AG04450 (cell line): Measurements from ENCODE around the gene HIVEP2. TPM values are rescaled to one million over a fixed set of nuclear protein-coding genes. Genes with fewer than 3 reads are reported as not detected.

Experiments used
- CTCF ChIA-PET: fragments of 300-600, 350-600 bp; formaldehyde crosslinking; extraction: SDS; loops from one replicate; lab custom pipeline; 2022; ENCODE audit warnings: antibody characterized with exemption, inconsistent platforms; lab: Charles Lee
- POLR2A ChIA-PET: fragments of 350-600 bp; formaldehyde crosslinking; extraction: SDS; loops from one replicate; lab custom pipeline; 2021; ENCODE audit warnings: antibody characterized with exemption, inconsistent platforms; lab: Yijun Ruan, JAX
- DNase-seq: peaks from one replicate; pipeline ENCODE4 v3.0.0-alpha.2; 2011; ENCODE audit warnings: low read depth, low spot score
- H3K27ac ChIP-seq: one replicate; pipeline ENCODE4 v1.5.1; 2012; ENCODE audit warnings: low read depth, low read length, control low read depth
- H3K27me3 ChIP-seq: one replicate; pipeline ENCODE4 v1.6.0; 2012; ENCODE audit warnings: low read length; ENCODE audit not compliant: control insufficient read depth, insufficient read depth
- H3K4me3 ChIP-seq: 2 replicates; pipeline ENCODE4 v1.5.1; 2011; ENCODE audit warnings: mild to moderate bottlenecking, low read depth, low read length, control low read depth
- H3K9me3 ChIP-seq: 2 replicates; pipeline ENCODE4 v1.5.1; 2012; ENCODE audit warnings: low read length; ENCODE audit not compliant: control insufficient read depth, insufficient read depth
- polyA plus RNA-seq: library from polyadenylated mRNA; depleted of rRNA; stranded (reverse); fragments of >200 nt; gene quantifications from 2 replicates; pipeline ENCODE4 v1.2.3, GENCODE V29; 2011
- TF ChIP-seq, protein P1 (sequence below): IDR thresholded peaks from 2 replicates; pipeline ENCODE4 v1.5.1; 2011; ENCODE audit warnings: low read depth, low read length, control low read depth, inconsistent platforms

The HIVEP2 gene
- polyA plus RNA-seq, 1 experiment: 4.9 TPM

DNA sequence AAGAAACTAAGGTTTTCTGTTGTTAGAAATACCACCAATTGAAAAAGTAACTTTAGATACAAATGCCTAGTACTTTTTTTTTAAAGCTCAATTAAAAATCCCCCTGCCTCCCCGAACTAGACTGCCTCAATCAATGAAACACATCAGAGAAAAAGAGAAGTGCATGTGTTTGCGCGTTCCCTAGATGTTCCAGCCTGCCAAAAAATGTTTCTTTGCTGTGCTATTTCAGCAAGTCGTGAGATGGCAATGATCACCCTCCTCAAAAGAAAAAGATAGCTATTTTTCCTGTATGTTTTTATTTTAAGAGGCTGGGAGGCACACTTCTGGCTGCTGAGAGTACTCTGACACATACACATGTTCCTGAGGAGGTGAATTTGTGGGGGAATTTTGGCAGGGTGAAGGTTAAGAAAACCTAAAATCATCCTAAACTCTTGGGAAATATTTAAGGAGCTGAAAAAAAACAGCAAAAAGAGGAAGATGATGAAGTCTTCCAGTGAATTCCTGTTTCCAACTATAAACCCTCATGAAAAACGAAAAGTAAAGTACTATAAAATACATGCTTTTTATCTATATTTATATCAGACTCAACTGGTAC is 114.8 kb downstream of the HIVEP2 start:
- CTCF ChIA-PET: interaction anchor here (0.5 kb wide), 1 partner anchor 114 kb away, joined by 3 read pairs; no protein-coding TSS in a partner anchor
- no peak for DNase-seq
- POLR2A ChIA-PET: no interaction called here
- H3K27ac ChIP-seq: no peak overlapping the region
- no peak overlapping the region for H3K4me3 ChIP-seq
- TF ChIP-seq, protein P1, sequence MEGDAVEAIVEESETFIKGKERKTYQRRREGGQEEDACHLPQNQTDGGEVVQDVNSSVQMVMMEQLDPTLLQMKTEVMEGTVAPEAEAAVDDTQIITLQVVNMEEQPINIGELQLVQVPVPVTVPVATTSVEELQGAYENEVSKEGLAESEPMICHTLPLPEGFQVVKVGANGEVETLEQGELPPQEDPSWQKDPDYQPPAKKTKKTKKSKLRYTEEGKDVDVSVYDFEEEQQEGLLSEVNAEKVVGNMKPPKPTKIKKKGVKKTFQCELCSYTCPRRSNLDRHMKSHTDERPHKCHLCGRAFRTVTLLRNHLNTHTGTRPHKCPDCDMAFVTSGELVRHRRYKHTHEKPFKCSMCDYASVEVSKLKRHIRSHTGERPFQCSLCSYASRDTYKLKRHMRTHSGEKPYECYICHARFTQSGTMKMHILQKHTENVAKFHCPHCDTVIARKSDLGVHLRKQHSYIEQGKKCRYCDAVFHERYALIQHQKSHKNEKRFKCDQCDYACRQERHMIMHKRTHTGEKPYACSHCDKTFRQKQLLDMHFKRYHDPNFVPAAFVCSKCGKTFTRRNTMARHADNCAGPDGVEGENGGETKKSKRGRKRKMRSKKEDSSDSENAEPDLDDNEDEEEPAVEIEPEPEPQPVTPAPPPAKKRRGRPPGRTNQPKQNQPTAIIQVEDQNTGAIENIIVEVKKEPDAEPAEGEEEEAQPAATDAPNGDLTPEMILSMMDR: no peak
- H3K27me3 ChIP-seq: no peaks in the 10 kb centered on the region
- H3K9me3 ChIP-seq: no peaks in the 10 kb centered on the region

DNA sequence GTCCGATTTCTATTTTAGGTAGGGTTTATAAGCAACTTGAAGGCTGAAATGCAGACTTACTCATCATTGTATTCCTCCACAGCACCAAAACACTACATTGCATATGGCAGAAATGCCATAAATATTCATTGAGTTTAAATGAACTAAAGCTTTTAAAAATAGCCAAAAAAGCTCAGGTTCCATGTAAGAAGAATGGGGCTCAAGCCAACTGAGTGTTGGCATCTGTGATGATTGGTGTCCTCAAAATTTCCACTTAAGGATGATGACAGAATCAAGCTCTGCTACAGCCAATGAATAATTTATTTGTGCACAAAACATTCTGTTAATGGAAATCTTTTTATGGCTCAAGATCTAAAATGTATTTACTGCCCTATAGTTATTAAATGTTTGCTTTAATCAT is 115.4 kb downstream of the HIVEP2 start:
- no peak for DNase-seq
- Histone ChIP-seq H3K4me3 (no peak overlapping the region), H3K27me3 (no peaks in the 10 kb centered on the region), H3K27ac (no peak overlapping the region), H3K9me3 (no peaks in the 10 kb centered on the region)
- TF ChIP-seq, protein P1: no peak
- ChIA-PET POLR2A (no interaction called here), CTCF (interaction anchor here (0.5 kb wide), 1 partner anchor 114 kb away, joined by 3 read pairs; no protein-coding TSS in a partner anchor)

DNA sequence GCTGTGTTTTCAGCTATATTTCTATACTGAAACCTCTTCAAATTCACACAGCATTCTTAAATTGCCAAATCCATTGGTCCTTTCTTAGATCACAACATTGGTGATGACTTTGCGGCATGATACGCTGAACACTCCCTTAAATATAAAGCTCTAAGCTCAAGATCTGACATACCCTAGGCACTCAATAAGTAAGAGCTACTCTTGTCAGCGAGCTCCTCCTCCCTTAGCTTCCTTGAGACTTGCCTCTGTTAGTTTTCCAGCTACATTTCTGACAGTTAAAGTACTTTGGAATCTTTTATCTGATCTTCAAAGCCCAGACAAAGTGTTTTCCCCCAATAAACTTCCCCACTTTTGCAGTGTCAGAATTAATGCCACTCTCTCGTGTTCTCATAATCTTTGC is 117.0 kb downstream of the HIVEP2 start:
- no peak for DNase-seq
- TF ChIP-seq, protein P1: no peak
- ChIA-PET POLR2A (no interaction called here), CTCF (no interaction called here)
- Histone ChIP-seq H3K27ac (no peak overlapping the region), H3K27me3 (no peaks in the 10 kb centered on the region), H3K4me3 (no peak overlapping the region), H3K9me3 (peaks cover under 1% of the 10 kb centered on the region; the same call in 1 of the 2 replicates)

DNA sequence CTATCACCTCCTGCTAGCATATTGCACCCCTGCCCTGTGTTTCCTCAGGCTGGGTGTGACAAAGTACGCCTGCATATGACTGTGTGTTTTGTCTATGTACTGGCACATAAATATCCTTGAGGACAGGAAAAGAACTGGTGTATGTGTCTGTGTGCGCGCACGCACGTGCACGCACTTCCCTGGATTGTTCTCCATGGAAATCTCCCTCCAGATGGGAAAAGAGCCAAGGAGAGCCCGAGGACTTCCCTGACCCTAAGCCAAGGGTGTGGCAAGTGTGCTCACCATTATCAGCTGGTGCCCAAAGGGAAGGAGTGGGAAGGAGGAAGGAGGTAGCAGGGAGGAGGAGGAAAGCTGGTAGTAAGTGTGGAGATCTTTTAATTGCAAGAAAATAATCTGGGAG is 117.6 kb downstream of the HIVEP2 start:
- peaks cover 3% of the 10 kb centered on the region; the same call in 1 of the 2 replicates for H3K9me3 ChIP-seq
- POLR2A ChIA-PET: no interaction called here
- CTCF ChIA-PET: no interaction called here
- no peak for DNase-seq
- no peak overlapping the region for H3K4me3 ChIP-seq
- TF ChIP-seq, protein P1: no peak
- H3K27ac ChIP-seq: no peak overlapping the region
- no peaks in the 10 kb centered on the region for H3K27me3 ChIP-seq

DNA sequence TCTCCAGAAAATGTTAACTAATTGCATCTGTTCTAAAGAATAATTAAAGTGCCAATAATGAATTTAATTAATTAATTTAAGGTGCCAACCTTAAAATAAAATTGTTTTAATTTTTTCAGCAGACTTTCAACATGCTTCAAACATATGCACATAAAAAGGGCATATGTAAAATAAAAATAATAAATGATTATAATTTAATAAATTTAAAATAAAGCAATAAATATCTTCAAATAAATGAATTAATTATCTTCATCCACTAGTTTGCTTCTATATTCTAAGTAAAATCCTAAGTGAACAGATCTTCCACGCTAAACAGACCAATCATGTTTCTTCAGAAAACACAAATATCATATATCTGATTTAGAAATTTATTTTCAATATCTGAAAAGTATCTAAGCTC is 119.2 kb downstream of the HIVEP2 start:
- ChIA-PET POLR2A (no interaction called here), CTCF (no interaction called here)
- TF ChIP-seq, protein P1: no peak
- Histone ChIP-seq H3K27me3 (no peaks in the 10 kb centered on the region), H3K27ac (no peak overlapping the region), H3K4me3 (no peak overlapping the region), H3K9me3 (peaks cover 3% of the 10 kb centered on the region; the same call in 1 of the 2 replicates)
- no peak for DNase-seq
